HG02610 (cell line): ENCODE data around the gene SCN5A.

Experiments
- ATAC-seq: cut with Tn5 transposase; IDR thresholded peaks from one replicate; pipeline ENCODE4 v1.9.1; 2021; ENCODE audit warnings: mild to moderate bottlenecking, moderate library complexity; ENCODE audit not compliant: unreplicated experiment

Gene SCN5A

DNA sequence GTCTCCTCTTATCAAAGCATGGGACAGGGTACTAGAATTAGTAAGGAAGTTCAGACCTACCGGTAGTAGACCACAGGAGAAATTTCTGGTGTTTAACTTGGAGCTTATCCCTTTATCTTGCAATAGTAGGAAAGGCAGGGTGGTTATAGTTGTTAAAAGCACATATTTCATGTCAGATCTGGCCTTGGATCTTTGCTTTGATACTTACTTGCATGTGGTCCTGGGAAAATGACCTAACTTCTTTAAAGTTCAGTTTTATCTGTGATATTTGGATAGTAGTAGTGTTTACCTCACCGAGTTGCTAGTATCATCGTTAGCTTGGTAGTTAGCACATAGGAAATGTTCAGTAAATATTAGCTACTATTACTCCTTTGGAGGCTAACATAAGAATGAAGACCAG, 137.9 kb downstream of the SCN5A start:
- no peak for ATAC-seq

GRCh38 chr3:38510631-38511030, 138.9 kb downstream of the SCN5A start:
- ATAC-seq, result no peak

DNA sequence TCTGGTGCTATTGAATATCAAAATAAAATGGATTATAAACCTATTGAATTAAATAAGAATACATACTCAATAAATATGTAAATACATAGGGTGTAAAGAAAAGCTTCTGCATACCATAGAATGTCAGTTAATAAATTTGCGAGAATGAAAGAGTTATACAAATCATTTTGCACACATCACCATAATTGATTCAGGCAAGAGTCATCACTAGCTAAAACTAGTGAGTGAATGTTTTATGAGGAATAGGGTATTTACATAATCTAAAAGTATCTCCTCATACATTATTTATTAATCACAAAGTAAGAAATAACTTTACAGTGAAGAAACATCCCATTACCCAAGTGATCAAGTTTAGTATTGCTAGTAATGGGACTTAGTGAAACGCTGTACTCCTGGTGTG, 139.8 kb downstream of the SCN5A start:
- ATAC-seq, result no peak

GRCh38 chr3:38507120-38507519, 142.4 kb downstream of the SCN5A start:
- peak; percentile 99 for ATAC-seq

GRCh38 chr3:38500688-38501417, 148.6 kb downstream of the SCN5A start:
- ATAC-seq, result no peak
